Measurements from ENCODE around the gene GAN.

The GAN gene

DNA sequence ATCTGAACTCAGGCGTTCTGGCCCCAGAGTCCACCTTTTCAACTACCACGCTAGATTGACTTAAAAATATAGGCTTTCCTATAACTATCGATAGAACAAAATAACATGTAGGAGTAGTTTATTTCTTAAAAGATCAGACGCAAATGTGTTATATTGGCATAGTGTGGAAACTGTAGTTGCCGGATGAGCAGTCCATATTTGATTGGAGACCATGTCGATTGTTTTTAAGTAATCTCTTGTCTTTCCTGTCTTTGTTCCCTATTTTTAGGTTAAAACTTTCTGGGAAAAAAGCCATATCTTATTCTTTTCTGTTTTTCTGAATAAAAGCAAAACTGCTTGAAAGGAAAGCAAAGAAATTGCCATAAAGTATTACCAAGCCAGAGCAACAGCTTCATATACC, 53.1 kb downstream of the GAN start:
- DNase-seq (ENCODE audit: extremely low read depth, low read depth), result no peak
- TF ChIP-seq, protein P1, sequence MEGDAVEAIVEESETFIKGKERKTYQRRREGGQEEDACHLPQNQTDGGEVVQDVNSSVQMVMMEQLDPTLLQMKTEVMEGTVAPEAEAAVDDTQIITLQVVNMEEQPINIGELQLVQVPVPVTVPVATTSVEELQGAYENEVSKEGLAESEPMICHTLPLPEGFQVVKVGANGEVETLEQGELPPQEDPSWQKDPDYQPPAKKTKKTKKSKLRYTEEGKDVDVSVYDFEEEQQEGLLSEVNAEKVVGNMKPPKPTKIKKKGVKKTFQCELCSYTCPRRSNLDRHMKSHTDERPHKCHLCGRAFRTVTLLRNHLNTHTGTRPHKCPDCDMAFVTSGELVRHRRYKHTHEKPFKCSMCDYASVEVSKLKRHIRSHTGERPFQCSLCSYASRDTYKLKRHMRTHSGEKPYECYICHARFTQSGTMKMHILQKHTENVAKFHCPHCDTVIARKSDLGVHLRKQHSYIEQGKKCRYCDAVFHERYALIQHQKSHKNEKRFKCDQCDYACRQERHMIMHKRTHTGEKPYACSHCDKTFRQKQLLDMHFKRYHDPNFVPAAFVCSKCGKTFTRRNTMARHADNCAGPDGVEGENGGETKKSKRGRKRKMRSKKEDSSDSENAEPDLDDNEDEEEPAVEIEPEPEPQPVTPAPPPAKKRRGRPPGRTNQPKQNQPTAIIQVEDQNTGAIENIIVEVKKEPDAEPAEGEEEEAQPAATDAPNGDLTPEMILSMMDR (IDR thresholded peaks at IDR 0.05; ENCODE audit: low read depth, low read length), result no peak

DNA sequence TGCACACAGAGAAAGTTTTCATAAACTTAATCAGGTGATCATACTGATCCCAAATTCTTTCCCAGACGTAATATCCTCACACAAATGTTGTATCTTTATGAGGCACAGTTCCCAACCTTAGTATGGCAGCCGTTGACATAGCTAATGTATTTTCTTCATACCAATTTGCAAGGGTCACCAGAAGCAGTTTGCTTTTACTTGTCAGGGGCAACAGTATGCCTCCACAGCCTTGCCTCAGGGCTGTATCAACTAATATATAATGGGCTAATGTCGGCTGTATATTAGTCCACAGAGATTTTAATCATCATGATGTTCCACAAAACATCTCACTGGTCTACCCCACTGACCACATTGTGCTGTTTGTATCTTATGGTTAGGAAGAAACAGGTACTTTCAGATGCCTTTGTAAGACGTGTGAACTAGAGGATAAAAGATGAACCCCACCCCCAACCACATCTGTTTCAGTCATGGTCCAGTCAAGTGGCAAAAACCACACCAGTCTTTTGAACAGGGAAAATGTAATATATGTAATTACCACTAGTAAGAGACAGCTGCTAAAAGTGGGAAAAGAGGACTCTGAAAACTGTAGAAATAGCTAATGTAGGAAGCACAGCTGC, 55.2 kb downstream of the GAN start:
- TF ChIP-seq, protein P1 (IDR thresholded peaks at IDR 0.05; ENCODE audit: low read depth, low read length), result no peak
- DNase-seq (ENCODE audit: extremely low read depth, low read depth), result no peak

DNA sequence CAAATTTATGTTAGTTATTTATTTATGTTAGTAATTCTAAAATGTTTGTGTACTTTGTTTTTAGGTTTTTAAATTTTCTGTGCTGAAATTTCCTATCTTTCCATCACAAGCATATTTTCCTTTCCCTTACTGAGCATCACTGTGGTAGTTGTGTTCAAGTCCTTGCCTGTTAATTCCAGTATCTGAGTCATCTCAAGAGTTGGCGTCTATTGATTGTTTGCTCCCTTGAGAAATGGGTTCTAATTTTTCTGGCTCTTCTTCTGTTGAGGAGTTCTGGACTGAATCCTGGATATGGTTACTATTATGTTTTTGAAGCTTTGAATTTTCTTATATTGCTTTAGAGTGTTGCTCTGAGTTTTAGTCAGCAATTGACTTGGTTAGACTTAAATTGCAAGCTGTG, 56.3 kb downstream of the GAN start:
- no peak for DNase-seq (ENCODE audit: extremely low read depth, low read depth)
- TF ChIP-seq, protein P1 (IDR thresholded peaks at IDR 0.05; ENCODE audit: low read depth, low read length), result no peak

DNA sequence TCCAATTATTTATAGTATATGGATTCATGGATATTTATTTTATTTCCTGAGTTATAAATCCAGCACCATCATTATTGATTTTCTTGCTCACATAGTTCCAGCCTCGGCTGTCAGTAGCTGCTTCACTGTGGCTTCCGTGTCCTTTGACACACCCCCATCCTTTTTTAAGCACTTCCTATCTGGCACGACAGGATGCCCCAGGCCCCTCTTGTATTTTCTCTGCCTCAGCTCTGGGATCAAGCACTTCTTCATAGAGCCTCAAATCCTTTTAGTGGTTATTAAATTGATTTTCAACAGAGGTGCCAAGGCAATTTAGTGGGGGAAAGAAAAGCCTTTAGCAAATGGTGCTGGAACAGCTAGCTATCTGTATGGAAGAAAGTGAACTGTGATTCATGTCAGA, 59.8 kb downstream of the GAN start:
- TF ChIP-seq, protein P1 (IDR thresholded peaks at IDR 0.05; ENCODE audit: low read depth, low read length), result no peak
- DNase-seq (ENCODE audit: extremely low read depth, low read depth), result no peak

DNA sequence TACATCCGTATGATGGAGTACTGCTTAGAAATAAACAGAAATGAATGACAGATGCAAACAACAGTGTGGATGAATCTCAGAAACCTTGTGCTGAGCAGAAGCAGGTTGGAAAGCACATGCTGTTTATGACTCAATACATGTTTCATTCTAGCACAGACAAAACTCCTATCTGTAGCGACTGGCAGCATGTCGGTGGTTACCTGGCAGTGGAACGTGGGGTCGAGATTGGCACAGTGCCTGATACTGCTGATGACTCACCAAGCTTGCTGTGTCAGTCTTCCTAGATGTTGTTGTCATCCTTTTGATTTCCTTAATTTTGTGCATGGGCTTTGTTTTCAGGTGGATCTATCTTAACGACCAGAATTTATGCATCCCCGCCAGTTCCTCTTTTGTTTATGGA, 62.1 kb downstream of the GAN start:
- TF ChIP-seq, protein P1 (IDR thresholded peaks at IDR 0.05; ENCODE audit: low read depth, low read length), result no peak

DNA sequence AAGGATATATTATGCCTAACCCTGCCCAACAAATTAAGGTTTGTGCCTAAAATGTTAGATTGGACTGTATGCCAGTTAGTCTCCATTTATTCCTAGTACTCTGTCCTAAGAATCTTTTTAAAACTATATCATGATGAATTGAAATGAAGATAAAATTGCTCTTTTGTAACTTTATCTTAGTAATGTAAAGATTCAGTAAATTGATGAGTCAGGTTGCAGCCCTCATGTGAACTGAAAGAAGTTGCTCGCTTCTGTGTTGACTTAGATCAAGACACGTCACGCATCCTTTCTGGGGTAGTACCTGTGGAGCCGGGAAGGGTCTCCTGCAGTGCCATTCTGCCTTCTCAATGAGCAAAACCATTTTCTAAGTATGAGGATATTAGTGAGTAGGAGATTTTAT, 63.3 kb downstream of the GAN start:
- TF ChIP-seq, protein P1 (IDR thresholded peaks at IDR 0.05; ENCODE audit: low read depth, low read length), result no peak
- no peak for DNase-seq (ENCODE audit: extremely low read depth, low read depth)

More for the DNA sequence above, 62.1 kb downstream of the GAN start:
- DNase-seq (ENCODE audit: extremely low read depth, low read depth), result no peak

DNA sequence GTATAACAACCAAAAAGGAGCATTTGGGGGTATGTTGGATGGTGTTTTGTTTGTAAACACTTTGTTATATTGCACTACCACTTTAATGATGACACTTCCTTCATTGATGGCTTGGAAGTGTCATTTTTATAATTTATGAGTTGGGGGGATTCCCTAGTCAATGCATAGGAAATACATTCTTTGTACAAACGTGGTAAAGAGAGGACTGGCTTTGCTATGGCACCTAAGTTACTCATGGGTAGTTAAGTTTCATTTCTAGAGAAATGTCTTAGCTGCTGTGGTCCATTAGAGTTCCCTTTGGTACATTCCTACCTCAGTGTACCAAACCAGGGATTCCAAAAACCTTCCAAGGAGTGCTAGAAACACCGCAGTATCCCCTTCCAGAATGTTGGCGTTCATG, 66.2 kb downstream of the GAN start:
- DNase-seq (ENCODE audit: extremely low read depth, low read depth), result no peak

More for the DNA sequence above, 66.2 kb downstream of the GAN start:
- TF ChIP-seq, protein P1 (IDR thresholded peaks at IDR 0.05; ENCODE audit: low read depth, low read length), result no peak
